Measurements from ENCODE around the gene ZNF766.
"Not testable (repeated sequence)": the region's sequence is repeated elsewhere in the genome, so short reads cannot be mapped to it uniquely, and the experiment has no call there.

ZNF766 gene

DNA sequence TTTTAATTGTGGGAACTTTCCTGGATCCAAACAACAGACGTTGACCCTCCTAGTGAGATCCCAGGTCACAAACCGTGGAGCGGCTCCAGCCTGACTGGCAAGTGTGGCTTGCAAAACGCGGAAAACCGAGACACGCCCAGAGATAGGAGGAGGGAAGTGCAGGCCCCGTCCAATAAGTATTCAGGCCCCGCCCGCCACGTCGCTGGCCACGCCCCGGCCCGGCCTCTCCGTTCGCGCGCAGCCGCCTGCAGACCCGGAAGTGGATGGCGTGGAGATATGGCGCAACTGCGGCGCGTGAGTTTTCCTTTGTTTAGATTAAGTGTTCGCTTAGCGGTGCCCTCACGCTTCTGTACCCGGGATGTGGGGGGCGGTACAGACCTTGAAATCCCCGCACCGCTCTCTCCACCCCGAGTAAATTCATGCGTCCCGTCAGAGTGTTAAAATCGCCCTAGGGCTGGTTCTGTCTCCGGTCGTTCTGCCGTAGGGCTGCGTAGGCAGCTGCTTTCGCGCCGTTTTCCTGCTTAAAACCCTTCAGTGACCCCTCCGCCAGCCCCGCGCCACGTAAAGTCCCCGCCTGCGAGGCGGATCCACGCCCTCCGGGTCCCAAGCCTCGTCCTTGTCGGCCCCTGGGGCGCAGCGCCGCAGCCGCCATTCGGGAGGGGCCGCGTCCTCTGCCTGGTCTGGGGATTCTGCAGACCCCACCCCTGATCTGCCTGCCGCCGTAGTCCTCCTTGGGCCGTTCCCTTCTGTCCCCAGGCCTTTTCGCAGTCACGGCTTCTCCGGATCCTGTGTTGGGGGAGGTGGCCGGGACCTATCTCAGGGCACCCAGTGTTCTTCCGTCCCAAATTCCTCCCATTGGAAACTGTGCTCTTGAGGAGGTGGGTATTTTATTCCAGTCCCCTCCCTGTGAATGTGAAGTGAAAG lies at the start of gene ZNF766:
TSS of gene ZNF766 (plus strand) at position 250 of the 924 bp plus-strand sequence. CDS start at position 277, 27 bp downstream.
- FAIRE-seq: peak; percentile 90

DNA sequence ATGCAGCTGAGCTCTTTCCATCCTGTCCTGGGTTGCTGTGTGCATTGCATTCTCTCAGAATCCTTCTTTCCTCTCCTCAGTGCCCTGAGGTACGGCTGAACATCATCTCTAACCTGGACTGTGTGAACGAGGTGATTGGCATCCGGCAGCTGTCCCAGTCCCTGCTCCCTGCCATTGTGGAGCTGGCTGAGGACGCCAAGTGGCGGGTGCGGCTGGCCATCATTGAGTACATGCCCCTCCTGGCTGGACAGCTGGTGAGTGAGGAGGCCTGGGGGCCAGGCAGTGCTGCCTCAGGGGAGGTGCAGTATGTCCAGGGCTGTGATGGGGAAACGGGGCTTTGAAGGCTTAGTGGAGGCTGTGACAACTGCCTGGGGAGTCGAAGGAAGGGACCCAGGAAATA lies 49.8 kb upstream of the ZNF766 start:
- no peak for FAIRE-seq

DNA sequence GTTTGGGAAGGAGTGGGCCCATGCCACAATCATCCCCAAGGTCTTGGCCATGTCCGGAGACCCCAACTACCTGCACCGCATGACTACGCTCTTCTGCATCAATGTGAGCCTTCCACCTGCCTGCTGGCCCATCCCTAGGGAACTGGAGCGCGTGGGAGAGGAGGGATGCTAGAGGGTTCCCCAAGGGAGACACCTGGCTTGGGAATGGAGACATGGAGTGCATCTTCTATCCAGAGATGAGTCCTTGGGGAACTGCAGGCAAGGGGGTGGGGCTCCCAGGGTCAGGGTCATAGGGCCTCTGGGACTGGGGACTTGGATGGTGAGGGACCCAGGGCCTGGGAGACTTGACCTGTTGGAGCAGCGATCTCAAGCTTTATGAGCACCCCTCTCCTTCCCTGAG lies 48.4 kb upstream of the ZNF766 start:
- no peak for FAIRE-seq

DNA sequence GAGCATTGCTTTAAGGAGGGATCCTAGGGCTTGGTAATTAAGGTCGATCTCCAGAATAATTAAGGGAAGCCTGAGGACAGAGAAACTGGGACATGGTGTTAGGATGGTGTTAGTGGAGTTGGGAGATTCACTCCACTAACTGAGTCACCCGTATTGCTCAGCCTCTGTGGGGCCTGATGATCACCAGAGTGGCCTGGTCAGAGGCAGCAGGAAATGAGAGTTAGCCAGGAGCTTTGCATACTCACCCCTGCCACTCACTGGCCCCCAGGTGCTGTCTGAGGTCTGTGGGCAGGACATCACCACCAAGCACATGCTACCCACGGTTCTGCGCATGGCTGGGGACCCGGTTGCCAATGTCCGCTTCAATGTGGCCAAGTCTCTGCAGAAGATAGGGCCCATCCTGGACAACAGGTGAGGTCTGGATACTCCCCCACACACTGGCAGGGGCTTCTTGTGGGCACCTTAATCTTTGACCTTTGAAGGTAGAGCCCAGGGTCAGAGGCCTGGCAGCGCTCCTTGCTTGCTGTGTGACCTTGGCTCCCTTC lies 47.5 kb upstream of the ZNF766 start:
- FAIRE-seq: no peak

DNA sequence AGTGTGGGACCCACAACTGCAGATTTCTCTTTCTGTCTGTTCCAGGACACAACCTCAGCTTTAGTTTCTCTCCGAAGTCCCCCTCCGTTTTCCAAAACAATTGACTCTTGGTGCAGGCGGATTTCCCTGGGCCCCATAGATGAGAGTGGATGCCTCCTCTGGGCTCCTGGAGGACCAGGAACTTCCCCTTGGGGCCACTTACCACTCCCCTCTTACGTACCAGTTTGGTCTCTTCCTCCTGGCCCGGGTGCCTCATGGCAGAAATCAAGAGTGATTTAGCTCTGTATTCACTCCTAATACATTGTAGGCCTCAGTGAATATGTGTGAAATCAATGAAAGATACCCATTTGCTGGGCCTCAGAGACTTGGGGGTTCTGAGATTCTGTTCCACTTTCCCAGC lies 45.2 kb upstream of the ZNF766 start:
- no peak for FAIRE-seq

DNA sequence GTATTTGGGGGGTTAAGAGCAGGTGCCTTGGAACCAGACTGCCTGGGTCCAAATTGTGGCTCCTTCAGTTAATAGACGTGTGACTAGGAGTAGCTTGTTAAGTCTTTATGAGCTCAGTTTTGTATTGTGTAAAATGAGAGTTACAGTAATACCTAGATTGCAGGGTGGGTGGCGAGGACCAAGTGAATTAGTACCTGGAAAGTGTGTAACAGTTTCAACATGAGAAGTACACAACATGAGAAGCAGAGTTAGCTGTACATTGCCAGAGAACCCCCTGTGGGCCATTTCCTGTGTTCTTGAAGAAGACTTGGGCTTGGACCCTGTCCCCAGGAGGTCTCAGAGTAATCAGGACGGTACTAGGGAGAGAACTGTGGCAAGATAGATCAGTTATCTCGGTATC lies 42.7 kb upstream of the ZNF766 start:
- no peak for FAIRE-seq

DNA sequence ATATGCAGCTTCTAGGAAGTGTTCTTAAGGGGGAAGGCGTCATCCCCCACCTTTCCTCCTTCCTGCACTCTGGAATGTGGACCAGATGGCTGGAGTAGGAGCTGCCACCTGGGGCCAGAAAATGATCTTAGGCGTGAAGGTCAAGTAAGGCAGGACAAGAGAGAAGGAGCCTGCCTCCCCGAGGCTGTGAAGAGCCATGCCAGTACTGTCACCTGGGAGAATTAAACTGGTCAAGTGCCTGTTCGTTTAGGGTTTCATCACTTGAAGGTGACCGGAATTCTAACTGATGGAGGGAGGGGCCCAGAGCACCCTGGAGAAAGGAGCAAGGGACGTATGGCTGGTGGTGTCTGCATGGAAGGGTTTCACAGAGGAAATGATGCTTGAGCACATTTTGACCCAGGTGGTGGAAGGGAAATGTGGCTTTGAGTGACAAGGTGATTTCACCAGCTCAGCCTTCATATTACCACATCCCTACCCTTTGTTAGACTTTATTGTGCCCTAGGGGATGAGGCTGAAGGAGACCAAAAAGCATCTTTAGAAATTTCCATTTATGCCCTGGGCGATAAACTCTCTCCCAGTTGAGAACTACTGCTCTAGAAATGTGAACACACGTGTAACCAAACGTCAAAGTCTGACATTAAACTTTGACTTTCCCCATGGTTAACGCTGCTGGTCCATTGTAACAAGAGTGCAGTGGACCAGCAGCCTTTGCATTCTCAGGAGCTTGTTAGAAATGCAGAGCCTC lies 42.0 kb upstream of the ZNF766 start:
- no peak for FAIRE-seq

DNA sequence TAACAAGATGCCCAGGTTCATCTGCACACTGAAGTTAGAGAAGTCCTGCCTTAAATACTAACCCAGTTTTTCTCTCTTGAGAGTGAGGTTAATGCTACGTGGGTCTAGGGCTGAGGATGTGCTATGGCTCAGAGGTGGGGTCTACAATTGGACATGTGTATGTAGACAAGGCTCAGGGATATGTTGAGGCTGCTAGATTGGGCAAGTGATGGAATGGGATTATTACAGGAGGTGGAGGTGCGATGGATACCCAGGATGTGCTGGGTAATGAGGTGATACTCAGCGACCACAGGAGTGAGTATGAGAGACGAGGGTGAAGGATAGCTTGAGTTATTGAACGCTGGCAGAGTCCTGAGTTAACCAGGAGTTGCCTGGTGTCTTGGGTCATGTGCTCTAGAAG lies 41.4 kb upstream of the ZNF766 start:
- no peak for FAIRE-seq

DNA sequence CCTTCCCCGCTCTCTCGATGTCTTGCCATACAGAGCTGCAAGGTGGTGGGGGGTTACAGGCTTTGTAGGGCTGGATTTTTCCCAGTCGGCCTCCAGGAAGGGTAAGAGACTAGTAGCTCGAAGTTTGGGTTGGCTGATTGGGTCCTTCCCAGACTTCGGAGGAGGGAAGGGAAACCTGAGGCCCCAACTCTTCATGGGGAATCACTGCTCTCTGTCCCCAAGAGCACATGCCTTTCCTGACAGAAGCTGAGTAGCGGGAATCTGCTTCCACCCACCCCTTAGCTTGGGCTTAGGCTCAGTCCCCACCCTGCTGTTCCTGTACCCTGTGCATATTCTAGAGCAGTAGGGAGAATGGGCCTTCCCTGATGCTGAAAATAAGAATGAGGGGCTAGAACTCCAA lies 39.9 kb upstream of the ZNF766 start:
- FAIRE-seq: no peak

DNA sequence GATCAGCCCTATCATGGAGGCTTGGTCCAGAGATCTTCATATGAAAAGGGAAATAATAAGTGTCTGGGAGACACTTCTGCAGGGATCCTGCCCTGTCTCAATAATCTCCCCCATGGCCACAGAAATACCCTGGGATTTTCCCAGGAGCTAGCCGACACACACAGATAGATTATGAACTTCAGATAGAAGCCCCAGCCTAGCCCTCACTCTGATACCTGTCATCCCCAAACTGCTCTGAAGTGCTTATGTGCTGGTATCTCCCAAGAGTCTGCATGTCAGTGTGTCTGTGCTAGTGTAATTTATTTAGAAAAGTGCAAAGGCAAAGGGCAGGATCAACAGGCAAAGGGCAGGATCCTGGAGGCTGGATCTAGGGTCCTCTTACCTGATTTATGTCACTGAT lies 38.7 kb upstream of the ZNF766 start:
- FAIRE-seq: no peak

DNA sequence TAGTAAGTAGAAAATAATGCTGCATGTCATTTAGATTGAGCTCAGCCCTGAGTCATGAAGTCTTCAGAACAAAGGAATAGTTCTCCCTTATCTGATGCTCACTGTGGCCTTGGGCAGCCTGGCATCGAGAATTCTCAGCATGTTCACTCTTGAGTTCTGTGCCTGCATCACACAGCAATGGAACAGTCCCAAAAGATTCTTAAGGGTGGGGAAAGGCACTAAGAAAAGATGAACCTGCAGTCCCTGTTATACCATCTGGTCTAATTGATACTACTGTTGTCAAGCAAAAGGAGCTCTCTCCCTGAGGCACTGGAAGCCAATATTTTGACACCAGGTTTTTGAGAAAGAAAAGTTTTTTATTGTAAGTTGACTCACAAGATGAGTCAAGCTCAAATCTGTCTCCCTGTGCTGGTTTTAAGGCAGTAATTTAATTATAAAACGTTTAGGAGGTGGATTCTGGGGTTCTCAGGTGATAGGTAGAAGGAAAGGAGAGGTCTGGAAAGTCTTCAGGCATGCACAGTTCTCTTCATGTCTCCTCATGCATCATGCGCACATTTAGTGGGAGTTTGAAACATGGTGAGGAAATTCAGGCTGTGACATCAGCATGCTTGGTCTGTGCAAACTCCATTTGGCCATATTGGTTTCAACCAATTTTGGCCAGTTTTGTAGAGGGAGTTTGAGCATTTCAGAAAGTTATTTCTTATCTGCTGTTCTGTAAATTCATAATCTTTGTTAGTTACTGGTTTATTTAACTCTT lies 38.1 kb upstream of the ZNF766 start:
- no peak for FAIRE-seq

DNA sequence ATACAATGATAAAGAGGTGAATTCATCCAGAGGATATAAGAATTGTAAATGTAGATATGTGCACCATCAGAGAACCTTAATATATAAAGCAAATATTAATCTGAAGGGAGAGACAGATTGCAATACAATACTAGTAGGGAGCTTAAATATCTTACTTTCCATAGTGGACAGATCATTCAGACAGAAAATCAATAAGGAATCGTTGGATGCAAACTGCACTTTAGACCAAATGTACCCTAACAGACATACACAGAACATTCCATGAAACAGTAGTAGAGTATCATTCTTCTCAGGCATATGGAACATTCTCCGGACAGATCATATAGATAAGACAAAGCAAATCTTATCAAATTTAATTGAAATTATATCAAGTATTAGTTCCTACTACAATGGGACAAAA lies 35.0 kb upstream of the ZNF766 start:
- no peak for FAIRE-seq

DNA sequence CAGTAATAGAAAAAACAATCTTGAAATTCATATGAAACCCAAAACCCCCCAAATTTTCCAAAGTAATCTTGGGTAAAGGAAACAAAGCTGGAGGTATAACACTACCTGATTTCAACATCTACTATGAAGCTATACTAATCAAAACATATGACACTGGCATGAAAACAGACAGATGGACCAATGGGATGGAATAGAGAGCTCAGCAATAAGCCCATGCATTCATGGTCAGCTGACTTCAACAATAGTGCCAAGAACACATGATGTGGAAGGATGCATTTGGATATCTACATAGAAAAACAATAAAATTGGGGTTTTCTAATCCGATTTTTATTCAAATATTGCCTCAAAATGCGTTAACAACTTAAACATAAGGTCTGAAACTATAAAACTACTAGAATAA lies 32.2 kb upstream of the ZNF766 start:
- no peak for FAIRE-seq

DNA sequence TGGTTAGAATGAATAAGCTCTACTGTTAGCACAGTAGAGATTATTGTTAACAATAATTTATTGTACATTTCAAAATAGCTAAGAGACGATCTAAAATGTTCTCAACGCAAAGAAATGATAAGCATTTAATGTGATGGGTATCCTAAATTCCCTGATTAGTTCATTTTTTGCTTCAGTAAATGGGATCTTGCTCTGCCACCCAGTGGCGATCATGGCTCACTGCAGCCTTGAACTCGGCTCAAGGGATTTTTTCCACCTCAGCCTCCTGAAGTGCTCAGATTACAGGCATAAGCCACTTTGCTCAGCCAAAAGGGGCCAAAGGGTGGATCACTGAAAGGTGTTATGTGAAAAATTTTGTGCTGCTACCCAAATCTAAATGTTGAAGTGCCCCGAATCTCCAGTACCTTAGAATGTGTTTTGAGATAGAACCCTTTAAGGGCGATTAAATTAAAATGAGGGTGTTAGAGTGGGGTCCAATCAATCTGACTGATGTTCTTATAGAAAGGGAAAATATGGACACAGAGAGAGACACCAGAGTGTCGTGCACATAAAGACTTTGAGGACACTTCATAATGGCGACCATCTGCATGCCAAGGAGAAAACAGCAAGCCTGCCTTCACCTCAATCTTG lies 31.5 kb upstream of the ZNF766 start:
- peak; percentile 89 for FAIRE-seq

DNA sequence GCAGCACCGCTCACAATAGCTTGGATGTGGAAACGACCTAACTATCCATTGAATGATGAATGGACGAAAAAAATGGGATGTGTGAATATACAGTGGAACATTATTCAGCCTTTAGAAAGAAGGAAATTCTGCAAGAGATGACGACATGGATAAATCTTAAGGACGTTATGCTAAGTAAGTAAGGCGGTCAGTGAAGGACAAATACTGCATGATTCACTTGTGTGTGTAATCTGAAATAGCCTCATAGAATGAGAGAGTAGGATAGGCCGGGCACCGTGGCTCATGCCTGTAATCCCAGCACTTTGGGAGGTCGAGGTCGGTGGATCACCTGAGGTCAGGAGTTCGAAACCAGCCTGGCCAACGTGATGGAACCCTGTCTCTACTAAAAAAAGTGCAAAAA lies 25.4 kb upstream of the ZNF766 start:
- no peak for FAIRE-seq

DNA sequence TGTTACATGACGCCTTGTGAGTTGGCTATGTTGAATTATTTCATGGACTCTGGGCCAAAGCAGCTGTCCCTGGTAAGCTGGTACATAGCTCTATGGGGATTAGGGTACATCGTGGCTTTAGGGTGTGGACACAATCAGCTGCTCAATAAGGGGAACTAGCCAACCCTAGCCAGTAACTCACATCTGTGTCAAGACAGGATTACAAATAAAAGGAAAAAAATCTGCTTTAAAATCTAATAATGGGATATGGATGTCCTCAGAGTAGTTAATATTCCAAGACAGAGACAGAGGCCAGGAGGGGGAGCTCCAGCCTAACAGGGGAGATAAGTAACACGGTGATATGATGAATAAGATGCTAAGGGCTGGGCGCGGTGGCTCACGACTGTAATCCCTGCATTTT lies 21.1 kb upstream of the ZNF766 start:
- FAIRE-seq: no peak

DNA sequence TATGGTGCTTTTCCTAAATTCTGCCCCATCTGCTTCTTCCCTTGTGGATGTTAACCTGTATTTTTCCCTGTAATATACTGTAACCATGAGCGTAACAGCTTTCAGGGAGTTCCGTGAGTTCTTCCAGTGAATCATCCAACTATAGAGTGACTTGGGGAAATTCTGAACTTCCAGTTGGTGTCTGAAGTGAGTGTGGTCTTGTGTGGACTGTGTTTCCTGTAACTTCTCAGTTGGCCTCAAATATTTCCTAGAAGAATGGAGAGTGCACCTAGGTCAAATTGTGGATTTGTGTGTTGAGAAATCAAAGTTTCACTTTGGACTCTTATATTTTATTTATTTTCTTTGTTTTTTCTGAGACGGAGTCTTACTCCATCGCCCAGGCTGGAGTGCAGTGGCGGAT lies 11.0 kb upstream of the ZNF766 start:
- no peak for FAIRE-seq

DNA sequence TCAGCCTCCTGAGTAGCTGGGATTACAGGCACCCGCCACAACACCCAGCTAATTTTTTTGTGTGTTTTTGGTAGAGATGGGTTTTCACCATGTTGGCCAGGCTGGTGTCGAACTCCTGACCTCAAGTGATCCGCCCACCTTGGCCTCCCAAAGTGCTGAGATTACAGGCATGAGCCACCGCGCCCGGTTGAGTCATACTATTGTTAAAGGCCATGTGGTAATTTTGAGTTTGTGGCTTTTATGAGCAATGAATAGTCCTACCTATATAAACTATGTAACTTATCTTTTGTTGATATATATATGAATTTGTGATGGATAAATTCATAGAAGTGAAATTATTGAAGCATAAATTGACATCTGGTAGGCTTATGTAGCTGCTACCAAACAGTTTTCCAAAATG lies 3.8 kb upstream of the ZNF766 start:
- FAIRE-seq: not testable (repeated sequence)

DNA sequence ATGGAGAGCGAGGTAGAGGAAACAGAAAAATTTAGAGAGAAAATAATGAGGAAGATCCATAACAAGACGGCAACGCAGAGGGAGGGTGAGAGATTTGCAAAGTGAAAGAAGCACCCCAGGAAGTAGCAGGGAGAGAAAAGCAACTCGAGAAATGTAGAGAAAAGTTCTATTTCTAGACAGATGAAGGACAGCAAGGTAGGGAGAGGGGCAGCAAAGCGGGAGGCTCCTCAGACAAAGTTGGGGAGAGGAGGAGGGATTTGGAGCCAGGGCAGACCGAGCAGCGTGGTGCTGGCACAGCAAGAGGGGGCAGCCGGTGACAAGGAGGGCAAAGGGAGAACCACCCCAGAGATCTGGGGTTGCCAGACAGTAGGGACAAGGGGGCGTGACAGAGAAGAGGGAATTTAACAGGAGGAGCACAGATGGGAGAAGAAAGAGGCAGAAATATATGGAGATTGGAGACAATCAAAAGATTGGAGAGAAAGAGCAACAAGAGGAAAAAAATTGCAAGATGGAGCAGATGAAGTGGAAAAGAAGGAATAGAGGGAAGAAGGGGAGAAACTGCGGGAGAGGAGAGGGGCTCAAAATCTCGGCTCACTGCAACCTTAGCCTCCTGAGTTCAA lies 989 bp downstream of the ZNF766 start:
- FAIRE-seq: no peak

DNA sequence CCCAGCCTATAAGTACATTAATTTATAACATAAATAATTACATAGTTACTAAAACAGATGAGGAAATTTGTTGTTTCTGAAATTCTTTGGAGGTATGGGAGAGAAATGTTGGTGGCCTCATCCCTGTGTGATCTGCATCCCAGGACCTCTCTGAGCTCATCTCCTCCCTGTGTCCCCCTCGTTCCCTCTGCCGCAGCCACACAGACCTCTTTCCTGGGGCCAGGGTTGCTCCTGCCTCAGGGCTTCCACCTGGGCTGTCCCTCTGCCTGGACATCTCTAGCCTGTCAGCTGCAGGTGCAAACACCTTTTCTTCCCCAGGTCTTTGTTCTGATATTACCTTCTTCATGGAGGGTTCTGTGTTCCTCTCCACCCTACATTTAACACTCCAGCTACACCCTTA lies 3.9 kb downstream of the ZNF766 start:
- no peak for FAIRE-seq

DNA sequence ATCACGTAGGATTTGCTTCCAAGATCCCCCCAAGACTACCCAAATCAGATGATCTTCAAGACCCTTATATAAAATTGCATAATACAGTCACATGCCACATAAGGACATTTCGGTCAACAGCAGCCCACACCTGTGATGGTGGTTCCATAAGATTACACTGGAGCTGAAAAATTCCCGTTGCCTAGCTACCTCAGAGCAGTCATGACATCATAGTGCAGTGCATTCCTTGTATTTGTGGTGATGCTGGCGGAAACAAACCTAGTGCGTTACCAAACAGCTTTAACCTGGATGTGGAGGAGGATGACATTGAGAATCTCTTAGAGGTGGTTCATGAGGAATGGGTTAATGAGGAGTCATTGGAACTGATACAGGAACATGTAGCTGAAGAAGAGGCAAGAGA lies 4.8 kb downstream of the ZNF766 start:
- FAIRE-seq: no peak

DNA sequence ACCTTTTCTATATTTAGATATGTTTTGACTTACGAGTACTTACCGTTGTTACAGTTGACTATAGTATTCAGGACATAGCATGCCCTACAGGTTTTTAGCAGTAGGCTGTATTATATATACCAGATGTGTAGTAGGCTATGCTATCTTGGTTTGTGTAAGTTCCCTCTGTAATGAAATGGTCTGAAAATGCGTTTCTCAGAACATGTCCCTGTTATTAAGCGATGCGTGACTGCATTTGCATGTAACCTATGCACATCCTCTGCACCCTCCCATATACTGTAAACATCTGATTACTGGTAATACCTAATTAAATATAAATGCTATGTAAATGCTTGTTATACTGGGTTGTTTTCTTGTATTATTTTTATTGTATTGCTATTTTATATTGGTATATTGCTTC lies 6.6 kb downstream of the ZNF766 start:
- FAIRE-seq: no peak
